CD4-positive, CD25-positive, alpha-beta regulatory T cell (primary cell): ENCODE data around the gene SNED1. TPM values are rescaled to one million over a fixed set of nuclear protein-coding genes. Genes with fewer than 3 reads are reported as not detected.

Experiments used
- polyA plus RNA-seq, 4 donors: library from polyadenylated mRNA; unstranded; fragments of 300-500 nt; fragmentation: Illumina TruSeq; gene quantifications; one replicate each; pipeline ENCODE4 v1.2.3, GENCODE V29; 2021
- total RNA-seq: library from RNA; stranded (reverse); gene quantifications from one replicate; pipeline ENCODE4 v1.2.3, GENCODE V29; 2022

The SNED1 gene
- total and polyA plus RNA-seq, 5 donors from 2014 or later, result 1.7 to 170 (median 2.5) TPM

Other genes with a start within 250 kb of the SNED1 start
- not detected for gene KIF1A, start 178.4 kb upstream of the SNED1 start, total RNA-seq
- not detected for gene KIF1A, start 178.4 kb upstream of the SNED1 start, polyA plus RNA-seq
- not detected for gene AGXT, start 129.8 kb upstream of the SNED1 start, total RNA-seq
- not detected for gene AGXT, start 129.8 kb upstream of the SNED1 start, polyA plus RNA-seq
- not detected for gene MAB21L4, start 102.5 kb upstream of the SNED1 start, total RNA-seq
- not detected for gene MAB21L4, start 102.5 kb upstream of the SNED1 start, polyA plus RNA-seq
- not detected for gene CROCC2, start 92.3 kb upstream of the SNED1 start, total RNA-seq
- gene CROCC2, start 92.3 kb upstream of the SNED1 start, polyA plus RNA-seq, result not detected
- gene MTERF4, start 103.7 kb downstream of the SNED1 start, total RNA-seq, result 105 TPM
- gene MTERF4, start 103.7 kb downstream of the SNED1 start, polyA plus RNA-seq, result 10 to 100 TPM; 50.0 to 75.7 (median 62.2) TPM
- gene PASK, start 150.9 kb downstream of the SNED1 start, total RNA-seq, result 160 TPM
- gene PASK, start 150.9 kb downstream of the SNED1 start, polyA plus RNA-seq, result 10 to 100 TPM; 15.9 to 38.3 (median 21.7) TPM
- 68.0 TPM for gene PPP1R7, start 151.8 kb downstream of the SNED1 start, total RNA-seq
- 100 to 1,000 TPM in 3 of 4 donors, 10 to 100 TPM in 1; 90.5 to 150 (median 108) TPM for gene PPP1R7, start 151.8 kb downstream of the SNED1 start, polyA plus RNA-seq
- gene ANO7, start 190.1 kb downstream of the SNED1 start, total RNA-seq, result 0.17 TPM
- gene ANO7, start 190.1 kb downstream of the SNED1 start, polyA plus RNA-seq, result not detected